GM19328 (cell line): ENCODE results near the gene TPR.
"Not testable (repeated sequence)": the region's sequence is repeated elsewhere in the genome, so short reads cannot be mapped to it uniquely, and the experiment has no call there.

Experiments used
- ATAC-seq: cut with Tn5 transposase; IDR thresholded peaks from one replicate; pipeline ENCODE4 v1.9.1; 2021; ENCODE audit warnings: mild to moderate bottlenecking, moderate library complexity; ENCODE audit not compliant: unreplicated experiment

Gene TPR

DNA sequence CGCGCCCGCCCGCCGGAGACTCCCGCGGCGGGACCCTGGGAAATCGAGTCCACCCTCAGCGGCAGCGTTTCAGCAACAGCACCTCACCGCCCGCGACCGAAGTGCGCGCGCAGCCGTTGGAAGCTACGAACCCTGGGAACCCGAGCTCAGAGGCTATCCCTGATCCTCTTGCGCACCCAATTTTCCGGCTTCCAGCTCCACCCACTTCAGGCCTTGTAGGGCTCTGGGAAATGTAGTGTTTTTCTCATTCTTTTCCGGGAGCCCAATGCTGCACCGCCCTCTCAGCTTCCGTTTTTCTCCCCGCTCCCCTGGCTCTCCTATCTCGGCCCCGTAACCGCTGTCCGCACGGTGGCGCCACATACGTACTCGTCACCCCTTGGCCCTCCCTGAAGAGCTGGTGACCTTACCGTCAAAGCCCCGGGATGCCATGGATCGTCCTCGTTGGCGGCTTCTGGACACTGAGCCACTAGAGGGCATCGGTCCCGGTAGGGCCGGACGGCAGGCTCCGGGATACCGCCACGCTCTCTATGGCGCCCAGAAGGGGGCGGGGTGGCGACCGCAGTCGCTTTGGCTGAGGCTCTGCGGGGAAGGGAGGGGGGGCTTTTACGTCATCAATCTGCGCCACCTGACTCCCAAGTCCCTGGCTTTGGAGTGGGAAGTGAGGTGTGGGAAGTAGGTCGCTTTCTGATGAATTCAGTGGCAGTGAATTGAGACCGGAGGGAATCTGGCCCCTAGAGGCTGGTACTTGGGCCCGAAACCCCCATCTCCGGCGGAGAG lies at the start of gene TPR, which contains the start of gene ODR4:
Gene TPR (minus strand): TSS at position 102 of the 777 bp plus-strand sequence. CDS start 225 bp downstream, outside the sequence.
Gene ODR4 (plus strand): TSS at position 687 of the 777 bp plus-strand sequence. CDS start 3,948 bp downstream, outside the sequence.
- ATAC-seq: peak; percentile 91

GRCh38 chr1:186424539-186424938 lies 49.5 kb upstream of the TPR start:
- no peak for ATAC-seq

- no peak for ATAC-seq
These were observed 46.4 kb upstream of the TPR start for GRCh38 chr1:186421446-186421845.

GRCh38 chr1:186420923-186421322 lies 45.9 kb upstream of the TPR start:
- ATAC-seq: peak; percentile 85

DNA sequence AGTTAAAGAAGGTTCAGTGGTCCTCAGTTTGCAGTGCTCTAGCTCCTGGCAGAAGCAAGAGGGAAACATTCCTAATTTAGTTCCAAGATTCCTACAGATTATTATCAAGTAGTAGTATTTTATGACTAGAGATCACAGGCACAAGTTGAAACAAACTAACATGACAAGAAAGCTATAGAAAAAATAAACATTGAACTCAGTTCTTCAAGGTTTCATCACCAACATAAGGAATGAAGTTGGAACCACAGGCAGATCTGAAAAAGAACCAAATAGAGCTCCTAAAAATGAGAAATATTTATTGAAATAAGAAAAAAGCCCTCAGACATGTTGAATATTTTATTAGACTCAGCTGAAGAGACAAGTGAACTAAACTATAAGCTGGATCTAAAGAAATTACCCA lies 45.3 kb upstream of the TPR start:
- ATAC-seq: no peak

DNA sequence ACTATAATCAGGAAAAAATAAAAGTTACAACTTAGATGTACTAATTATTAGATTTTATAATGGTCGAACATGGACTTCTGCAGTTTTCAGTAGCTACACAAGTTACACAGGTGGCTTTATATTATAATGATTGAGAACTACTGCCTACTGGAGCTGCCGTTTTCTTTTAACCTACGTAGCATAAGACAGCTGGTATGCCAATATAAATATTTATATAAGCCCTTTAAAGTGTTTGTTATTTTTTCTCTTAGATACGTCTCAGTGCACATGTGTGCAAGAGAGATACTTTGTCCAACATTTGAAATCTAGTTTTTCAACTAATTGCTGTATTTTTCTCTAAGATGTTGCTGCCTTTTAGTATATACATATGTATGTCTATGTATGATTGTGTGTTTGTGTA lies 43.5 kb upstream of the TPR start:
- no peak for ATAC-seq

DNA sequence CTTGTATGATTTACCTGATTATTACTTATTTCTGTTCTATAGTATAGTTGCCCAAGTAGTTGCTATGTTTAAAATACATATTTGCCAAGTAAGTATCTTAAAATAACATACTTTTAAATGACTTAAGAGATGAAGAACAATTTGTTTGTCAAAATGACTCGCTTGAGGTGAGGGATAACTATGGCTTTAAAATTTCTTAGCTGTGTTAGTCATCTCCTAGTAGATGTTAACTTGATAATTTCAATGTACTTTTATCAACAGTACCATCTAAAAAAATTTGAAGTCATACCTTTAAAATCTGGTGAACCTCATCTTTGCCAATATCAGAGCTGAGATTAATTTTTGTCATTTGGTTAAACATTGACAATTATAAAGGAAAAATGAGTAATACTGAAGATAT lies 38.3 kb upstream of the TPR start:
- no peak for ATAC-seq

DNA sequence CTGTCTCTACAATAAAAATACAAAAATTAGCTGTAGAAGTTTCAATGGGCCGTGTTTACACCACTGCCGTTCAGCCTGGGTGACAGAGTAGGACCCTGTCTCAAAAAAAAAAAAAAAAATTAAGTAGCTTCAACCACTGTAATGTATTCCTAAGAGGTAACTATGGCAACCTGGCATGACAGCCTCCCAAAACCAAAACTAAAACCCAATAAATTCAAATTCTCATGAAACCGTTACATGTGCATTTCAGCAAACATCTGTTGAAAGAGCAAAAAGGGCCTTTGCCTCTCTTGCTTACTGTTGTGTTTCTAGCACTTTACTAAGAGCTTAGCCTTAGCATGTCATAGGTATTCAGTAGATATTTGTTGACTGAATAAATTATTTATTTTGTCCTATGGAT lies 34.0 kb upstream of the TPR start:
- ATAC-seq: no peak

GRCh38 chr1:186404454-186405051 lies 29.5 kb upstream of the TPR start:
- no peak for ATAC-seq

- ATAC-seq: no peak
These were observed 28.6 kb upstream of the TPR start for GRCh38 chr1:186403632-186404031.

DNA sequence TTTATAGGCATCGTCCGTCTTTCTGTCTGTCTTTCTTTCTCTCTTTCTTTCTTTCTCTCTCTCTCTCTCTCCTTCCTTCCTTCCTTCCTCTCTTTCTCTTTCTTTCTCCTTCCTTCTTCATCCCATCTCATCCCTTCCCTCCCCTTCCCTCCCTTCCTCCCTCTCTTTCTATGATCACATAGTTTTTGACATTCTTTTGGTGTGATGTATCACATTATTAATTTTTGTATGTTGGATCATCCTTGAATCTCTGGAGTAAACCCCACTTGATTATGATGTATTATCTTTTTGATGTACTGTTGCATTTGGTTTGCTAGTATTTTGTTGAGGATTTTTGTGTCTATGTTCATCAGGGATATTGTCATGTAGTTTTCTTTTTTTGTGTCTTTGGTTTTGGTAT lies 26.4 kb upstream of the TPR start:
- ATAC-seq: not testable (repeated sequence)

DNA sequence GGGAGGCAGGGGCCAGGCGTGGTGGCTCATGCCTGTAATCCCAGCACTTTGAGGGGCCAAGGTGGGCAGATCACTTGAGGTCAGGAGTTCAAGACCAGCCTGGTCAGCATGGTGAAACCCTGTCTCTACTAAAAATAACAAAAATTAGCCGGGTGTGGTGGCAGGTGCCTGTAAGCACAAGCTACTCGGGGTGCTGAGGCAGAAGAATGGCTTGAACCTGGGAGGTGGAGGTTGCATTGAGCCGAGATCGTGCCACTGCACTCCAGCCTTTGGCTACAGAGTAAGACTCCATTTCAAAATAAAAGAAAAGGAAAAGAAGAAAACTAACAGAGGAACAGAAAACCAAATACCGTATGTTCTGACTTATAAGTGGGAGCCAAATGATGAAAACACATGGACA lies 17.7 kb upstream of the TPR start:
- ATAC-seq: not testable (repeated sequence)

DNA sequence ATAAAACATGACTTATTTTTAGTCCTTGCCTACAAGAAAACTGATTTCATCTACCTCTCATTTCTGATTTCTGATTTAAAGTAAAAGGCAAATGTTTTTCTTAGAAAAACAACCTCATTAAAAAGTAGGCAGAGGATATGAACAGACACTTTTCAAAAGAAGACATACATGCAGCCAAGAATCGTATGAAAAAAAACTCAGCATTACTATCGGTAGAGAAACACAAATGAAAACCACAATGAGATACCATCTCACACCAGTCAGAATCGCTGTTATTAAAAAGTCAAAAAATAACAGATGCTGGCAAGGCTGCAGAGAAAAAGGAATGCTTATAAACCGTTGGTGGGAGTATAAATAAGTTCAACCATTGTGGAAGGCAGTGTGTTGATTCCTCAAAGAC lies 16.8 kb upstream of the TPR start:
- no peak for ATAC-seq

GRCh38 chr1:186390925-186391324 lies 15.9 kb upstream of the TPR start:
- no peak for ATAC-seq

DNA sequence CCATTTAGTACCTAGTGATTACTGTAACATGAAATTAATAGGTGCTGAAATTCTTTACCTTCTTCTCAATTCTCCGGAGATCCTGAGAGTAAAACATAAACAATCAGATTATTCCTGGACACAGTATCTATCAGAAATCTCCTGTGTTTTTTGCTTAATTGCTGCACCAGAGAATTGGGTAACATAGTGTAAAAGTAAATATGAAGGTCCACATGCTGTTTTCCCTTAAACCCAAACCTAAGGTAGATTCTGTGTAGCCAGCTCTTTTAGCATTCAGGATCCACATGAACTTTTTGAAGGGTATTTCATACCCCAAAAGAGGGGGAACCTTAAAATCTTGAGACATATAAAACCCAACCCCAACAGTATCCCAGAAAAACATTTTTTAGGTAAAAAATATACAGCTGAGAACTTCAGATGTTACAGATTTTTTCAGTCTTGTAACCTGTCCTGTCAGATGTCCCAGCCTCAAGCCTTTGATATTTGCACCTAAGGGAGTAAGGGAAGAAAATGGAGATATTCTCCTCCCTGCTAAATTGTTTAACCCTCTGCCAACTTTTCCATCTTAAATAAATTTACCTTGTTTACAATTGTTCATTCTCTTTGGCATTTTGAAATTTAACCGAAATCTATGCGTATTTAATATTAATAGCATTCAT lies 11.8 kb upstream of the TPR start:
- no peak for ATAC-seq

- no peak for ATAC-seq
These were observed 871 bp upstream of the TPR start for GRCh38 chr1:186375929-186376319.

DNA sequence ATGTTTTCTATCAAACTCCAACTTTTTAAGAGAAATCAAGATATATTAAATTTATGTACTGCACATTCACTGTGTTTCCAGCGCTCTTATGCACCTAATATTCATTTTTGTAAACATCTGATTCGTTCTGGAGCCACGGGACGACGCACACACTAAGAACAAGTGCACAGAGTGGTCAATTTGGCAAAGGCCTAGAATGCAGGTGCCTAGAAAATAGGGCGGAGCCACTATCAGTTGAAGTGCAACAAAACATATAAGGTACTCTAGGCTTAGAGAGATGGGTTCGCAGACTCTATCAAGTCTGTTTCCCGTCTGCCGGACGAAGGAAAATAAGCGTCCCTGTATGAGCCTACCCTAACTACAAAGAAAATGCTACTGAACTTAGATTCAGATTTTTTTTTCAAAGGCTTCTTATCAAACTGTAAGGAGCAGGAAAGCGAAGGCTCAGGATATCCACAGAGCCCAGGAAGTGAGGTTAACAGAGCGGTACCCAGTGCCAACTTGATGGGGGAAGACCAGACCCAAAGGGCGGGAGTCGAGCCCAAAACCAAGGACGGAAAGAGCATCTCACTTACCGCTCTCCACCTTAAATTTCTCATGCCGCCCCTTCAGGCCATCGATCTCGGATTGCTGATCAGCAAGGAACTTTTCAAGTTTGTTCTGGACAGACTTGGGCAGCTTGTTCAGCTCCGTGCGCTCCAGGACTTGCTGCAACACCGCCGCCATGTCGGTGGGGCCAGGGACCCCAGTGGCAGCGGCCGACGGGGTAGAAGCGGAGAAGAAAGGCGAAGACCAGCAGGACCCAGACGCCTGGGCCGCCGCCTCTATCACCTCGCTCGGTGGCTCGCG lies 526 bp downstream of the TPR start:
- ATAC-seq: peak; percentile 25

GRCh38 chr1:186347837-186348691 lies 27.0 kb downstream of the TPR start:
- not testable (repeated sequence) for ATAC-seq

DNA sequence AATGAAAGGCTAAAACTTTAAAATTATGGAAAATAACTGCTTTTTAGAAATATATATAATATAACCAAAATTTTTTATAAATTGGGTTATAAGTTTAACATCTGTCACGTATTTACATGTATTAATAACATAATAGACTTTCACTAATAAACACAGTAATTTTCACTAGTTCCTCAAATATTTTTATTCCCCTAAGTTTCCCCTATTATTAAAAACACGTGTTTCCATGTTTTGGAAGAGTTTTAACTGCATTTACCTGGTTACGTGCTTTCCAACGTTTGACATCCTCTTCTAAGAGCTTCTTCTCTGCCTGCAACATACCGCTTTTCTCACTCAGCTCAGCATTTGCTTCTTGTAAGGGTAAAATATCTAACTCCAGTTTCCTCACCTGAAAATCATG lies 34.3 kb downstream of the TPR start:
- no peak for ATAC-seq

DNA sequence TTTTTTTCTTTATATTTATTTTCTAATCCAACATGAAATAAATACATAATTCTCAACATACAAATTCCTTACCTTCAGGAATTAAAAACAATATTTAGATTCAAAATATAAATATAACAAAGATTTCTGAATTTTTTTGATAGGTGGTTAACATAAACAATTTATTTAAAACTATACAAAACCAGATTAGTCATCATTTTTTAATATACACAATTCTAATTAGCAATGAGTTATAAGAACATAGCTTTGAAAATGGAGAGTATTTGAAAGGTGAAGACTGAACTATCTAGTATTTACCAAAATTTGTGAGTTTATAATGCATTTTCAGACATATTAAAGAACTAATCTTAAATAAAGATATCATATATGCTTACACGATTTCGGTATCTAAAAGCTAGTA lies 37.5 kb downstream of the TPR start:
- ATAC-seq: no peak
